ENCODE results near the gene PMM1.
"Not testable (repeated sequence)": the region's sequence is repeated elsewhere in the genome, so short reads cannot be mapped to it uniquely, and the experiment has no call there.

PMM1 gene

DNA sequence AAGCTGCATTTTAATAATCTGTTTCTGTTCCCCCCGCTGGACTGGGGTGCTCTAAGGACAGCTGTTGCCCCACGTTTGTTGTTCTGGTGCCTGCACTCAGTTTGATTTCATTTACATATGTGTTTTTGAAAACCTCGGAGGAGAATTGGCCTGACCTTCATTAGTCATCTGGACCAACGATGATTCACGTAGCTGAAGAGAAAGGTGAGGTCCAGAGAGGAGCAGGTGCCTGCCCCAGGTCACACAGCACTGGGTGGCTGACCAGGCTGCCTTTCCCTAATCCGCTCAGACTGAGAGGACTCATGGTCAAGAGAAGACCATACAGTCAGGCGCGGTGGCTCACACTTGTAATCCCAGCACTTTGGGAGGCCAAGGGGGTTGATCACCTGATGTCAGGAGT lies 25.1 kb downstream of the PMM1 start:
- in situ Hi-C loops (cut with HindIII; ENCODE audit: low sequenced_read_pairs), result loop anchor here (5.0 kb wide), 2 partner anchors 52 to 92 kb away; no protein-coding TSS in a partner anchor

DNA sequence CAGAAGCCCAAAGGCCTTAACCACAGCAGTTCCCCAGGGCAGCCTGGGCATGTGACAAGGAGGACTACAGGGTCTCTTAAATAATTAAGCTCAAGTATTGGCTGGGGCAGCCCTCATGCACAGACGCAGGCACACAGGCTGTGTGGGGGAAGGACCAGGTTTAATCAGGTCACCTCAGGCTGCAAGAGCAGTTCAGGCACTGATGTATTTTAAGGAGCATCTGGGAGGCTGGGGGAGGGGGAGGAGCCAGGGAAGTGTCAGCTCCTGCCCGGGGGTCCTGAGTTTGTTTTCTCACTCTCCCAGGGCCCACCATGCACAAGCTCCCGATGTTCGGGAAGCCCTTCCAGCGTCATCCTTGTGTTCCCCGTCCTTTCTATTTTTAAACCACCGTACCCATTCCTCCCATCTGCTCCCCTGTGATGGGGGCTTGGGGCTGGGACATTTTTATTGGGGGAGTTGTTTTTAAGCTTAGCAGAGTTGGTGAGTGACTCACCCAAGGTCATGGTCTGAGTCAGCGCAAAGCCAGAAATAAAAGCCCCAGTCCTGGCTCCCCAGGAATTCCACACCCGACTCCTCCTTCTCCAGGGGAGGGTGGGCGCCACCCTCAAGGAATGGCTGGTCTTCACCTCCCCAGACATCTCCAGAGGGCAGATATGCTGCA lies 26.5 kb downstream of the PMM1 start:
- in situ Hi-C loops (cut with HindIII; ENCODE audit: low sequenced_read_pairs), result loop anchor here (5.0 kb wide), 2 partner anchors 51 to 91 kb away; no protein-coding TSS in a partner anchor

DNA sequence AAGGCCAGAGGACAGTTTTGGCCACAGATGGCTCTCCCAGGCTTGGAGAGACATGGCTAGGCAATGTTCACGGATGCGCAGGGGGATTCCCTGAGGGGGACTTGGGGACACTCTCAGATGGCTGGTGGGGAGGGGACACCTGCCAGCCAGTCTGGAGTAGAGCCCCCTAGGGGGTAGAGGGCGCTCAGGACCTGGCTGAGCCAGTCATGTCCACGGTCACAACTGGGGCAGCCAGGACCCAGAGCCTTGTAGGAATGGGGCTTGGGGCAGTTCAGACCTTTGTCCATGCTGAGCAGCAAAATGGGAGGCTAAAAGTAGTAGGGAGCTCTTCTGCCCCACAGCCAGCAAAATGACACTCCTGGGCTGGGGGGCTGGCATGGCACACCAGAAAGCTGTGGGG lies 27.2 kb downstream of the PMM1 start:
- in situ Hi-C loops (cut with HindIII; ENCODE audit: low sequenced_read_pairs), result loop anchor here (5.0 kb wide), 2 partner anchors 50 to 90 kb away; no protein-coding TSS in a partner anchor

DNA sequence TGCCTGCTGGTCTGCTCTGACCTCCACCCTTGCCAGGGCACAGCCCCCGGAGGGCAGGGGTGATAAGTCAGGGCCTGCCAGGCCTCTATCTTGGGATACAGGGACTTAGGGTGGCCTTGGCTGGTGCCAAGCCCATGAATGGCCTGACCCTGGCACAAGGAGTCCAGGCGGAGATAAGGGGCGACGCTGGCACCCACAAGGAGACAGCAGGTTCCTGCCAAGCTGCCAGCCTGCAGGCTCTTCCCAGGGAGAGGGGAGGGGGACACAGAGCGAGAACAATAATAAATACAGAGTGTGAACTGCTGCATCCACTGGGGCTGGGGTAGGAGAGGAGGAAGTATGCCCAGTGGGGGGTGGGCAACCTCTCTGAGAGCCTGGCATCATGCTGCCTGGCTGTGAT lies 27.9 kb downstream of the PMM1 start:
- in situ Hi-C loops (cut with HindIII; ENCODE audit: low sequenced_read_pairs), result loop anchor here (5.0 kb wide), 2 partner anchors 49 to 89 kb away; no protein-coding TSS in a partner anchor

DNA sequence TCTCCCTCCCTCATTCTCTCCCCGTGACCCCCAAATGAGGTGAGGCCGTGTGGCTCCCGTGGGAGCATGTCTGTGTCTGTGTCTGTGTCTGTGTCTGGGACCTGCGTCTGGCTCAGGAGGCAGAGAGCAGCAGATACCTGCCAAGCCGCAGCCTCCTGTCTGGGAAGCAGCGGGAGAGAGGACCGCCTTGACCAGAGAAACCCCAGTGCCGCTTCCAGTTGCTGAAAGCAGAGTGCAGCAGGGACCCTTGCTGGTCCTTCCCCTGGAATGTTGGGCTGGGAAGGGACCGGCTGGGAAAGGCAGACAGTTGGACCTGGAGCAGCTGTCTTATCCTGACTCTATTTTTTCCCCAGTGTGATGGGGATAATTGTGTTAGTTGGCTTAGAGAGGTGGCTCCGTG lies 28.3 kb downstream of the PMM1 start:
- in situ Hi-C loops (cut with HindIII; ENCODE audit: low sequenced_read_pairs), result loop anchor here (5.0 kb wide), 2 partner anchors 49 to 89 kb away; no protein-coding TSS in a partner anchor

DNA sequence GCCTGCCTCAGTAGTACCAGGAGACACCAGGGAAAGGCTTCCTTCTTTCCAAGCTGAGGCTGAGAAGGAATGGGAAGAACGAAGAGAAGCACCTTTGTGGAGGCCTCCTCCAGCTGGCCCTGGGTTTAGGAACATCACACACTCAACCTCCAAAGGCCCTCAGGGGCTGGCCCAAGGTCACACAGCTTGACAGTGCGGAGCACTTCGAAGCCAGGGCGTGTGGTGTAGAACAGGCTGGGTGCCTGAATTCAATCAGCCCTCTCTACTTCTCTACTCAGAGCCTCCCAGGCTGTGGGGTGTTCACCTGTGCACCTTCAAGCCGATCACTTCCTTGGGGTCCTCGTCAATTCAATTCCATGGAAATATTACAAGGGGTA lies 29.6 kb downstream of the PMM1 start:
- in situ Hi-C loops (cut with HindIII; ENCODE audit: low sequenced_read_pairs), result loop anchor here (5.0 kb wide), 2 partner anchors 48 to 88 kb away; no protein-coding TSS in a partner anchor

DNA sequence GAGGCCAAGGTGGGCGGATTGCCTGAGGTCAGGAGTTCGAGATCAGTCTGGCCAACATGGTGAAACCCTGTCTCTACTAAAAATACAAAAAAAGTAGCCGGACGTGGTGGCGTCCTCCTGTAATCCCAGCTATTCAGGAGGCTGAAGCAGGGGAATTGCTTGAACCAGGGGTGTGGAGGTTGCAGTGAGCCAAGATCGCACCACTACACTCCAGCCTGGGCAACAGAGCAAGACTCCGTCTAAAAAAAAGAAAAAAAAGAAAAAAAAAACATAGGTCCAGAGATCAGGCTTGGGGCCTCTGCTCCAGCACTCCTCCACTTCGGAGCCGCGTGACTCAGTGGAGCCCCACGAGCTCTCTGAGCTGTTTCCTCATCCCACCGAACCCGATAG lies 31.4 kb downstream of the PMM1 start:
- in situ Hi-C loops (cut with HindIII; ENCODE audit: low sequenced_read_pairs), result not testable (repeated sequence)

DNA sequence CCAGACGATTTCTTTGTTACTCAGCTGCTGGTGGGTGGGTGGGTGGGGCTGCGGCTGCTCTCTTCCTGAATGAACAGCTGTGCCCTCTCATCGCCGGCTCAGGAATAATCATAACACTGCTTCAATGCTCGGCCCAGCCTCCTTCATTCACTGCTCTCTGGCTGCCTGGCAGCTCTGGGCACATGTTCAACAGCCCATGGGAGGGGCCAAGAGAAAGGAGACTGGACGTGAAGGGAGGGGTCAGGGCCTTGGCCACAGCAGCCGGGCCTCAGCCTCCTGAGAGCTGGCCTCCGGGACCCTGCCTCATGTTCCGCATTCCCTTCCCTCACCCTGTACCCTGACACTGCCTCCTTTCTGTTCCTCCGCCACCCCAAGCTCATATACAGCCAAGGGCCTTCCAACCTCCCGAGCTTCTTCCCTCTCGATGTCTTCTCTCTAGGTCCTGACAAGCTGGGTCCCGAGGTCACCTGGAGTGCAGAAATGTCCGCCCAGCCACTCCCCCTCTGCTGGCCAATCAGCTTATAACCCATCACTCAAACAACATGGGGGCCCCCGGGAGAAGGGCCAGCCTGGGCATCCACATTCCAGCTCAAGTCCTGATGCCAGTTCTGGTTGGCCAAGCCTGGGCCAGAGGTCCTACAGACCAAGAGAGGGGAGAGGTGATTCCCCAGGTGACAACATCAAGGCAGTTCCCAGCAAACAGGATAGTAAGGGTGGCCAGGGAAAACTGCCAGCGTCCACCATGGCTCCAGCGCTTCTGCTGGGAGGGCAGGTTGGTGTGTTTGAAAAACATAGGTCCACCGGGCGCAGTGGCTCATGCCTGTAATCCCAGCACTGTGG lies 32.0 kb downstream of the PMM1 start:
- in situ Hi-C loops (cut with HindIII; ENCODE audit: low sequenced_read_pairs), result no loop called here

DNA sequence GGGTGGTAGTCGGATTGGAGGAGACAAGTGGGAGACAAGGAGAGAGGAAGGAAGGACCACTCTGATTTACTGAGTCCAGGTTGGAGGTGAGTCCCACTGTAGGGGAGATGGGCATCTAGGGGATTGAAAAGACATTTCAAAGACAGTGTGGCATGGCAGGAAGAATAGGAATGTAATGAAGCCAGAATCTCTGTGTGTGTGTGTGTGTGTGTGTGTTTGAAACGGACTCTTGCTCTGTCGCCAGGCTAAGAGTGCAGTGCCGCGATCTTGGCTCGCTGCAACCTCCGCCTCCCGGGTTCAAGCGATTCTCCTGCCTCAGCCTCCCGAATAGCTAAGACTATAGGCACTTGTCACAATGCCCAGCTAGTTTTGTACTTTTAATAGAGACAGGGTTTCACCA lies 33.1 kb downstream of the PMM1 start:
- in situ Hi-C loops (cut with HindIII; ENCODE audit: low sequenced_read_pairs), result no loop called here

DNA sequence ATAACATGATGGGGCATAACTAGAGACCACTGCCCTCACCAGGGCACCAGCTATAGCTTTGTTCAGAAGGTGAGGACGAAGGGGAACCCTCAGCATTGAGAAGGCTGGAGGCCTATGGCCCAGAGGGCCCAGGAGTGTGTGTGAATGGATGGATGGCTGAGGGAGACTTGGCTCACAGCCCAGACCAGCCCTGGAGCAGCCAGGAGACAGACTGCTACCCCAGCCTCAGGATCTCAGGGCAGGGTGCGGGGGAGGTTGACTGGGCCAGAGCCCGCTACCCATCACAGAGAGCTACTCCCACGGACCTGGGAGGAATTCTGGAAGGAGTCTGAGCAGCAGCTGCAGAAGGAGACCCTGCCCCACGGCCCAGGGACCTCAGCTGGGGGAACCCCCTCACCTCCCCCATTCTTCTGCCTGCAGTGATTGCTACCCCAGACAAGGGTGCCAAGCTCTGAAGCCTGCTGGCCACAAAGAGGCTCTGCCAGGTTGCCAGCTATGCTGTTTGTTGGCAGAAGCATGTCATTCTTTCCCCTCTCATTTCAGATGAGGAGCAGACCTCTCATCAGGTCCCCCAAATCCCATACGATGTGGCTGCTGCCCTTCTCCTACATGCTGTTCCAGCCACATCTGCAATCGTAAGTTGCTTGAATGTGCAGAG lies 34.2 kb downstream of the PMM1 start:
- in situ Hi-C loops (cut with HindIII; ENCODE audit: low sequenced_read_pairs), result no loop called here

DNA sequence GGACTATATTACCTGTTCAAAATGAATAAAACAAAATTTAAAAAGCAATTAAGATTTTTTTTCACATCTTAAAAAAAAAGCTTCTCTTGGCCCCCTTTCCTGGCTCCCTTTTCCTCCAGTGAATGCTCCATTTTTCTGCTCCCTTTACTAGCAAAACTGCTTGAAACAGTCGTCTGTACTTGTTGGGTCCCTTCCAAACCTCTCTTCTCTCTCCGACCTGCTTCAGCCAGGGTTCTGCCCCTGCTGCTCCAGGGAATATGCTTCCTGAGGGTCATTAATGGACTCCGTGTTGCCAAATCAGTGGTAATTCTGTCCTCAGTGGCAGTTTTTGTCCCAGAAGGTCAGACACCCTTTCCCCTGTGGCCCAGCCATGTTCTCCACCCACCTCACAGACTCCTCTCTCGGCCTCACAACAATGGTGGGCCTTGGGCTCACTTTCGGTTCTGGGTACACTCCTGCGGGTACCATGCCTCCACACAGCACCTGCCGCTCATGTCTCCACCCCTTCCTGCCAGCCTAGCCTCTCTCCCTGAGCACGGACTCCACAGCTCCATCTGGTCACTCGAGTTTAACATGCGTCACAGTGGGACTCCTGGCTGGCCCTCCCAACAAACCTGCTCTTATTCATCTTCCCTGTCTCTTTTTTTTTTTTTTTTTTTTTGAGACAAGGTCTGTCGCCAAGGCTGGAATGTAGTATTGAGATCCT lies 37.6 kb downstream of the PMM1 start:
- in situ Hi-C loops (cut with HindIII; ENCODE audit: low sequenced_read_pairs), result no loop called here

DNA sequence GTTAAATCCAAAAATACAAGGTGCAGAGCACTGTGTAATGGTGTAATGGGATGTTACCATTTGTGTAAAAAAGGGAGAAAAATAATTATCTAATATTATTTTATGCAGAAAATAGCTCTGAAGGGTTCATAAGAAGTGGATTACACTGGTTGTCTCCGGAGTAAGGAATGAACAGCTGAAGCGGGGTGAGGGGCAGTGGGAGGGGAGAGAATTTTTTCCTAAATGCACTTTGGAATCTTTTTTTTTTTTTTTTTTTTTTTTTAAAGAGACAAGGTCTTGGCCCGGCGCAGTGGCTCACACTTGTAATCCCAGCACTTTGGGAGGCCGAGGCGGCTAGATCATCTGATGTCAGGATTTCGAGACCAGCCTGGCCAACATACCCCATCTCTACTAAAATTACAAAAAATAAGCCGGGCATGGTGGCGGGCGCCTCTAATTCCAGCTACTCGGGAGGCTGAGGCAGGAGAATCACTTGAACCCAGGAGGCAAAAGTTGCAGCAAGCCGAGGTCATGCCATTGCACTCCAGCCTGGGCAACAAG lies 38.6 kb downstream of the PMM1 start:
- in situ Hi-C loops (cut with HindIII; ENCODE audit: low sequenced_read_pairs), result no loop called here

DNA sequence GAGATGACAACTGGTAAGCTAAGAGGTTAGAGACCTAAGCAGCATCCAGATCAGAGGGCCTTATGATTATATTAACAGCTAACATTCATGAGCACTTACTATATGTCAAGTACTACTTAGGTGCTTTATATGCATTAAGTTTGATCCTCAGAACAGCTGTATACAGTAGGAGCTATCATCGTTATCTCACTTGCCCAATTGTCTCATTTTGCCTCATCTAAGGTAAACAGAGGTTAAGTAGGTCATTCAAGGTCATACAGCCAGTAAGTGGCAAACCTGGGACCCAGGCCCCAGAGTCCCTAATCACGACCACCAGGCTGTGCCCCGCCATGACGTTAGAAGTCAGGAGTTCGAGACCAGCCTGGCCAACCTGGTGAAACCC lies 40.8 kb downstream of the PMM1 start:
- in situ Hi-C loops (cut with HindIII; ENCODE audit: low sequenced_read_pairs), result no loop called here

DNA sequence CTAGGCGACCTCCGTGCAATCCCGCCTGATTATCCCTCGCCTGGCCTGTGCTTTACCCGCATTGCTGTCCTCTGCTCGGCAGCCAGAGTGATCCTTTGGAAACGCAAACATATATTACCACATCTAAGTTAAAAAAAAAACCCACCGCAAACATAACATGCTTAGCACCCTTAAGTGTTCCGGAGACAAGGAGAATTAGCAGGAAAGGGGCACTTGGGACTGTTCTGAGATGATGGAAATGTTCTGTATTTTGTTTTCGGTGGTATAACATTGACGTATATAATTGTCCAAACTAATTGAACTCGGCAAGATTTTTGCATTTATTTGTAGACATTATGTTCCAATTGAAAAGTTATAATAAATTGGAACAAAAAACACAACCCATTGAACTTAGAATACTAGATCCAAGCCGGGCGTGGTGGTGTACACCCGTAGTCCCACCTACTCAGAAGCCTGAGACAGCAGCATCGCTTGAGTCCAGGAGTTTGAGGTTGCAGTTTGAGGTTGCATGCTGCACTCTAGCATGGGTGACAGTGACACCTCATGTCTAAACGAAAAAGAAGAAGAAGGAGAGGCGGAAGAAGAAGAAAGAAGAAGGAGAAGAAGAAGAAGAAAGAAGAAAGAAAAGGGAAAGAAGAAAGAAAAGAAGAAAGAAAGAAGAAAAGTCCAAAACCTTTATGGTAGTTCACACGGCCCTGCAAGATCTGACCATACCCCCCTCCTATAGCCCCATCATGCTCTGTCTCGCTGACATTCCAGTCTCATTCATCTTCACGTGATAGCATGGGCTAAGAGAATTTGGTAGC lies 44.8 kb downstream of the PMM1 start:
- in situ Hi-C loops (cut with HindIII; ENCODE audit: low sequenced_read_pairs), result no loop called here

DNA sequence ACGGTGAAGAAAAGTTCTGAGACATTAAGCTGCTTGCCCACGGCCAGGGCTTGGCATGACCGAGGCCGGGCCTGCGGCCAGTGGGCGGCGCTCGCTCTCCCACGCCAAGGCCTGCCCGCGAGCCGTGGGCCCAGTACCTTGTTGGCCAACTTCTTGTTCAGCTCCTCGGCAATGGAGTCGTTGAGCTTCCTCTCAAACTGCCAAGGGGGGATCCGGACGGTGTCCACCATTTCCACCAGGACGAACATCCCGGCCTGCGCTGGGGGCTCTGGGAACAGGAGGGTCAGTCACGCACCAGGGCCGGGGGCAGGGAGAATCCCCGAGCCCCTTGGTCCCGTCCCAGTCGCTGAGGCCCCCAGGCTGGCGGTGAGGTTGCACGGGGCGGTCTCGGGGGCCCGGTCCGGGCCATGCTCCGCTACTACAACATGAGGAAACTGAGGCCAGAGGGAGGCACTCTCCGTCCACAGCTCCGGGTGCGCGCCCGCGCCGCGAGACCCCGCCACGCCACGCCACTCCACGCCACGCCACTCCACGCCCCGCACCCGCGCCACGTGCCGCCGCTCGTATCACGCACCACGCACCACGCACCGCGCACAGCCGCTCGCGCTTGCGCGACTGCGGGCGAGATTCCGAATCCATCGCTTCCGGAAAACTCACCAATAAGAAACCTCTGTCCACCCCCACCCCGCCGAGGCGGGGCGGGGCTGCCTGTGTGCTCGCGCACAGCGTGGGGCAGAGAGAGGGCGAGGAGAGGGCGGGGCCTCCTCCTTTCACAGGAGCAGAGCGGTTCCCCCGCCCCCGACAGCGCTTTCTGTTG lies 45.6 kb downstream of the PMM1 start, which contains the start of gene POLR3H:
Gene POLR3H, minus strand, starts transcription at position 617 of the 817 bp plus-strand sequence. Its CDS starts 369 bp downstream, at position 248.
- in situ Hi-C loops (cut with HindIII; ENCODE audit: low sequenced_read_pairs), result no loop called here

DNA sequence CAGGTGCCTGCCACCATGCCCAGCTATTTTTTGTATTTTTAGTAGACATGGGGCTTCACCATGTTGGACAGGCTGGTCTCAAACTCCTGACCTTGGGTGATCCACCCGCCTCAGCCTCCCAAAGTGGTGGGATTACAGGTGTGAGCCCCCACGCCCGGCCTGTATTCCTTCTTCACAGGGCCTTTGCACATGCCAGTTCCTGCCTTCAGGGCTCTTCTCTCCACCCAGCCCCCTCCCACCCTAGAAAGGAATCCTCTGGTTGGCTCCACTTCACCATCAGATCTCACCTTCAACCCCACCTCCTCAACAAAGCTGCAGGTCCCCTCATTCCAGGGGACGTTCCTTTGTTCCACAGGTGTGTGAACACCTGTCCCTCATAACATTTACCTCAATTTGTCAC lies 47.4 kb downstream of the PMM1 start:
- in situ Hi-C loops (cut with HindIII; ENCODE audit: low sequenced_read_pairs), result no loop called here

DNA sequence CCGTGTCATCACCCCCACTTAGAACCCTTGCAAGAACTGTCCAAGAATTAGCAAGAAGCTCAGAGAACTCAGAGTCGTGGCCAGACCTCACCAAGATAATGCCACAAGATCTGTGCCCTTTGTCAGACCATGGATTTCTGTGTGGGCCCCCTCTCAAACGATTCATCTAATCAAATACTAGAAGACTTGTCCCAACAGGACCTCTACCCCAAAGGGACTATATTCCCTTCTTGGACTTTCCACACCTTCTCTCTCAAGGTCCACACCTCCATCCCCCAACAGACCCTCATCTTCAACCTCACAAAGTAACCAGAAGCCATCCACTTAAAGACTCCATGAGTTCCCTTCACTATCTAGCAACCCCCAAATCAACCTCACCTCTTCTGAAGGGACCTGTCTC lies 48.2 kb downstream of the PMM1 start:
- in situ Hi-C loops (cut with HindIII; ENCODE audit: low sequenced_read_pairs), result no loop called here

DNA sequence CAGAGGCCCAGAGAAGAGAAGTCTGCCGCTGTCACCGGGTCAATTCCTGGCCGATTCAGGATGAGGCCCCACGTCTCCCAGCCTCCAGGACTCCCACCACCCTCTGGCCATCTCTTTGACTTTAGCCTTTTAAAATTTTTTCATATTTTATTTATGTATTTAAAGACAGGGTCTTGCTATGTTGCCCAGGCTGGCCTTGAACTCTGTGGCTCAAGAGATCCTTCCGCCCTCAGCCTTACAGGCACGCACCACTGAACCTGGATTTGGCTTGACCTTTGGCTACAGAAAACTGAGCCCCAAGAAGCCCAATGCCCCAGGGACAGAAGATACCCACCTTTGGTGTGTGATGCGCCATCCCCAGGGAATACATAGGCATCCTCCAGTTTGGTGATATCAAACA lies 49.3 kb downstream of the PMM1 start:
- in situ Hi-C loops (cut with HindIII; ENCODE audit: low sequenced_read_pairs), result no loop called here

DNA sequence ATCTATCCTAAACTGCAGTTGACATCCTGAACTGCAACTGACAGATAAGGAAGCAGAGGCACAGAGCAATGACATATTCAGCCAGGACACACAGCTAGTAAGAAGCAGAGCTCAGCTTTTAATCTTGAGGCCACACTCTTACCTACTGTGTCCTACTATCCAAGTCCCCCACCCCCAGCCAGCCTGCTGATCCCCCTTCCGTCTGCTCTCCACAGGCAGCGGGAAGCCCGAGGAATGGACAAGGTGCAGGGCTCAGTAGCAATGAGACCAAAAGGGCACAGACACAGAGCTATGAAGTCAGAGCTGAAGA lies 49.7 kb downstream of the PMM1 start:
- in situ Hi-C loops (cut with HindIII; ENCODE audit: low sequenced_read_pairs), result no loop called here

All from endothelial cell of hepatic sinusoid (primary cell).